WTC11 (cell line): ENCODE measurements around the gene OR2F2.

Source experiments
- ATF1 ChIP-seq: sonication (generic); formaldehyde crosslinking; IDR thresholded peaks from 2 replicates; pipeline ENCODE4 v1.8.1; 2023; ENCODE audit warnings: mild to moderate bottlenecking, moderate library complexity, missing genetic modification reagents
- CBFB ChIP-seq: sonication (generic); formaldehyde crosslinking; IDR thresholded peaks from 2 replicates; pipeline ENCODE4 v1.8.1; 2022; ENCODE audit warnings: mild to moderate bottlenecking, low read depth, missing genetic modification reagents
- ELF4 ChIP-seq: sonication (generic); formaldehyde crosslinking; IDR thresholded peaks from 2 replicates; pipeline ENCODE4 v1.8.1; 2022; ENCODE audit warnings: low read depth, mild to moderate bottlenecking, moderate library complexity, missing genetic modification reagents
- ETV6 ChIP-seq: sonication (generic); formaldehyde crosslinking; IDR thresholded peaks from 2 replicates; pipeline ENCODE4 v1.8.1; 2022; ENCODE audit warnings: mild to moderate bottlenecking, missing genetic modification reagents
- TP53 ChIP-seq: sonication (generic); formaldehyde crosslinking; IDR thresholded peaks from 2 replicates; pipeline ENCODE4 v1.8.1; 2023; ENCODE audit warnings: mild to moderate bottlenecking, missing genetic modification reagents
- ZNF232 ChIP-seq: sonication (generic); formaldehyde crosslinking; IDR thresholded peaks from 2 replicates; pipeline ENCODE4 v1.8.0; 2022; ENCODE audit warnings: mild to moderate bottlenecking, missing genetic modification reagents
- ZNF317 ChIP-seq: sonication (generic); formaldehyde crosslinking; IDR thresholded peaks from 2 replicates; pipeline ENCODE4 v1.8.1; 2023; ENCODE audit warnings: low read depth, mild to moderate bottlenecking, moderate library complexity, missing genetic modification reagents, borderline replicate concordance
- TF ChIP-seq, protein P1 (sequence below): sonication (generic); formaldehyde crosslinking; IDR thresholded peaks from 2 replicates; pipeline ENCODE4 v1.8.1; 2023; ENCODE audit warnings: mild to moderate bottlenecking, missing genetic modification reagents, moderate library complexity
- TF ChIP-seq, protein P2 (sequence below): fragments of 200-600 bp; IDR thresholded peaks from 2 replicates; pipeline ENCODE4 v1.8.0; 2022; ENCODE audit warnings: antibody characterized with exemption
- TF ChIP-seq, protein P3 (sequence below): sonication (generic); formaldehyde crosslinking; IDR thresholded peaks from 2 replicates; pipeline ENCODE4 v1.8.0; 2023; ENCODE audit warnings: mild to moderate bottlenecking, missing genetic modification reagents
- TF ChIP-seq, protein P4 (sequence below): sonication (generic); formaldehyde crosslinking; IDR thresholded peaks from 2 replicates; pipeline ENCODE4 v1.8.1; 2022; ENCODE audit warnings: mild to moderate bottlenecking, moderate library complexity, missing genetic modification reagents

DNA sequence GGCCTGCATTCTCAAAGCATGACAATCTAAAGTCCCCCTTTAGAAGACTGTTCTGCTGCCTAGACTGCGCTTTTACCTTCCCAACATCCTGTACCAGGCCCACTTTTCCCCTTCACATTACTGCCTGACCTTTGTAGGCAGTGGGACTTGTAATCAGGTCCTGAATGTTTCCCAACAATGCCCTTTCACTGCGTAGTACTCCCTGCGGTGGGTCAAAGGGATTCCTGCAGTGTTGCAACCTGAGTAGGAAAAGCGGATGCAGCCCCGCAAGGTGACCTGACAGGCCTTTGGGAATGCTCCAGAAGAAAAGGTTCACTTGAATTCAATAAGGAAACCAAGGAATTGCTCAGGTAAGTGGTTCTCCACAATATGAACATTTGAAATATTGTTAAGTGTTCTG lies 28.1 kb upstream of the OR2F2 start:
- TF ChIP-seq, protein P1, sequence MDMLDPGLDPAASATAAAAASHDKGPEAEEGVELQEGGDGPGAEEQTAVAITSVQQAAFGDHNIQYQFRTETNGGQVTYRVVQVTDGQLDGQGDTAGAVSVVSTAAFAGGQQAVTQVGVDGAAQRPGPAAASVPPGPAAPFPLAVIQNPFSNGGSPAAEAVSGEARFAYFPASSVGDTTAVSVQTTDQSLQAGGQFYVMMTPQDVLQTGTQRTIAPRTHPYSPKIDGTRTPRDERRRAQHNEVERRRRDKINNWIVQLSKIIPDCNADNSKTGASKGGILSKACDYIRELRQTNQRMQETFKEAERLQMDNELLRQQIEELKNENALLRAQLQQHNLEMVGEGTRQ (CRISPR knock-in tag): no peak
- TF ChIP-seq CBFB (CRISPR knock-in tag) (no peak), ZNF317 (0 out of 2 replicates have a peak, but pooled peaks have one; percentile 33), ZNF232 (CRISPR knock-in tag) (0 out of 2 replicates have a peak, but pooled peaks have one; percentile 35), TP53 (CRISPR knock-in tag) (no peak), ETV6 (CRISPR knock-in tag) (peak; percentile 81; the same call in 1 of the 2 replicates), ATF1 (CRISPR knock-in tag) (no peak), ELF4 (CRISPR knock-in tag) (no peak)
- TF ChIP-seq, protein P2, sequence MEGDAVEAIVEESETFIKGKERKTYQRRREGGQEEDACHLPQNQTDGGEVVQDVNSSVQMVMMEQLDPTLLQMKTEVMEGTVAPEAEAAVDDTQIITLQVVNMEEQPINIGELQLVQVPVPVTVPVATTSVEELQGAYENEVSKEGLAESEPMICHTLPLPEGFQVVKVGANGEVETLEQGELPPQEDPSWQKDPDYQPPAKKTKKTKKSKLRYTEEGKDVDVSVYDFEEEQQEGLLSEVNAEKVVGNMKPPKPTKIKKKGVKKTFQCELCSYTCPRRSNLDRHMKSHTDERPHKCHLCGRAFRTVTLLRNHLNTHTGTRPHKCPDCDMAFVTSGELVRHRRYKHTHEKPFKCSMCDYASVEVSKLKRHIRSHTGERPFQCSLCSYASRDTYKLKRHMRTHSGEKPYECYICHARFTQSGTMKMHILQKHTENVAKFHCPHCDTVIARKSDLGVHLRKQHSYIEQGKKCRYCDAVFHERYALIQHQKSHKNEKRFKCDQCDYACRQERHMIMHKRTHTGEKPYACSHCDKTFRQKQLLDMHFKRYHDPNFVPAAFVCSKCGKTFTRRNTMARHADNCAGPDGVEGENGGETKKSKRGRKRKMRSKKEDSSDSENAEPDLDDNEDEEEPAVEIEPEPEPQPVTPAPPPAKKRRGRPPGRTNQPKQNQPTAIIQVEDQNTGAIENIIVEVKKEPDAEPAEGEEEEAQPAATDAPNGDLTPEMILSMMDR: no peak
- TF ChIP-seq, protein P3, sequence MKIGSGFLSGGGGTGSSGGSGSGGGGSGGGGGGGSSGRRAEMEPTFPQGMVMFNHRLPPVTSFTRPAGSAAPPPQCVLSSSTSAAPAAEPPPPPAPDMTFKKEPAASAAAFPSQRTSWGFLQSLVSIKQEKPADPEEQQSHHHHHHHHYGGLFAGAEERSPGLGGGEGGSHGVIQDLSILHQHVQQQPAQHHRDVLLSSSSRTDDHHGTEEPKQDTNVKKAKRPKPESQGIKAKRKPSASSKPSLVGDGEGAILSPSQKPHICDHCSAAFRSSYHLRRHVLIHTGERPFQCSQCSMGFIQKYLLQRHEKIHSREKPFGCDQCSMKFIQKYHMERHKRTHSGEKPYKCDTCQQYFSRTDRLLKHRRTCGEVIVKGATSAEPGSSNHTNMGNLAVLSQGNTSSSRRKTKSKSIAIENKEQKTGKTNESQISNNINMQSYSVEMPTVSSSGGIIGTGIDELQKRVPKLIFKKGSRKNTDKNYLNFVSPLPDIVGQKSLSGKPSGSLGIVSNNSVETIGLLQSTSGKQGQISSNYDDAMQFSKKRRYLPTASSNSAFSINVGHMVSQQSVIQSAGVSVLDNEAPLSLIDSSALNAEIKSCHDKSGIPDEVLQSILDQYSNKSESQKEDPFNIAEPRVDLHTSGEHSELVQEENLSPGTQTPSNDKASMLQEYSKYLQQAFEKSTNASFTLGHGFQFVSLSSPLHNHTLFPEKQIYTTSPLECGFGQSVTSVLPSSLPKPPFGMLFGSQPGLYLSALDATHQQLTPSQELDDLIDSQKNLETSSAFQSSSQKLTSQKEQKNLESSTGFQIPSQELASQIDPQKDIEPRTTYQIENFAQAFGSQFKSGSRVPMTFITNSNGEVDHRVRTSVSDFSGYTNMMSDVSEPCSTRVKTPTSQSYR (CRISPR knock-in tag): no peak
- TF ChIP-seq, protein P4, sequence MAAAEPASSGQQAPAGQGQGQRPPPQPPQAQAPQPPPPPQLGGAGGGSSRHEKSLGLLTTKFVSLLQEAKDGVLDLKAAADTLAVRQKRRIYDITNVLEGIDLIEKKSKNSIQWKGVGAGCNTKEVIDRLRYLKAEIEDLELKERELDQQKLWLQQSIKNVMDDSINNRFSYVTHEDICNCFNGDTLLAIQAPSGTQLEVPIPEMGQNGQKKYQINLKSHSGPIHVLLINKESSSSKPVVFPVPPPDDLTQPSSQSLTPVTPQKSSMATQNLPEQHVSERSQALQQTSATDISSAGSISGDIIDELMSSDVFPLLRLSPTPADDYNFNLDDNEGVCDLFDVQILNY (CRISPR knock-in tag): no peak
